ENCODE results near the gene ZNF296.
A peak's percentile ranks its signal among the peaks of the same experiment; 100 is the strongest.

ZNF296 gene

GRCh38 chr19:45040059-45040771 is 36.1 kb downstream of the ZNF296 start:
- TF ChIP-seq, protein P1, sequence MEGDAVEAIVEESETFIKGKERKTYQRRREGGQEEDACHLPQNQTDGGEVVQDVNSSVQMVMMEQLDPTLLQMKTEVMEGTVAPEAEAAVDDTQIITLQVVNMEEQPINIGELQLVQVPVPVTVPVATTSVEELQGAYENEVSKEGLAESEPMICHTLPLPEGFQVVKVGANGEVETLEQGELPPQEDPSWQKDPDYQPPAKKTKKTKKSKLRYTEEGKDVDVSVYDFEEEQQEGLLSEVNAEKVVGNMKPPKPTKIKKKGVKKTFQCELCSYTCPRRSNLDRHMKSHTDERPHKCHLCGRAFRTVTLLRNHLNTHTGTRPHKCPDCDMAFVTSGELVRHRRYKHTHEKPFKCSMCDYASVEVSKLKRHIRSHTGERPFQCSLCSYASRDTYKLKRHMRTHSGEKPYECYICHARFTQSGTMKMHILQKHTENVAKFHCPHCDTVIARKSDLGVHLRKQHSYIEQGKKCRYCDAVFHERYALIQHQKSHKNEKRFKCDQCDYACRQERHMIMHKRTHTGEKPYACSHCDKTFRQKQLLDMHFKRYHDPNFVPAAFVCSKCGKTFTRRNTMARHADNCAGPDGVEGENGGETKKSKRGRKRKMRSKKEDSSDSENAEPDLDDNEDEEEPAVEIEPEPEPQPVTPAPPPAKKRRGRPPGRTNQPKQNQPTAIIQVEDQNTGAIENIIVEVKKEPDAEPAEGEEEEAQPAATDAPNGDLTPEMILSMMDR (IDR thresholded peaks at IDR 0.05; ENCODE audit: low read depth, low read length) = no peak
- DNase-seq (ENCODE audit: extremely low read depth, low read depth) = no peak

DNA sequence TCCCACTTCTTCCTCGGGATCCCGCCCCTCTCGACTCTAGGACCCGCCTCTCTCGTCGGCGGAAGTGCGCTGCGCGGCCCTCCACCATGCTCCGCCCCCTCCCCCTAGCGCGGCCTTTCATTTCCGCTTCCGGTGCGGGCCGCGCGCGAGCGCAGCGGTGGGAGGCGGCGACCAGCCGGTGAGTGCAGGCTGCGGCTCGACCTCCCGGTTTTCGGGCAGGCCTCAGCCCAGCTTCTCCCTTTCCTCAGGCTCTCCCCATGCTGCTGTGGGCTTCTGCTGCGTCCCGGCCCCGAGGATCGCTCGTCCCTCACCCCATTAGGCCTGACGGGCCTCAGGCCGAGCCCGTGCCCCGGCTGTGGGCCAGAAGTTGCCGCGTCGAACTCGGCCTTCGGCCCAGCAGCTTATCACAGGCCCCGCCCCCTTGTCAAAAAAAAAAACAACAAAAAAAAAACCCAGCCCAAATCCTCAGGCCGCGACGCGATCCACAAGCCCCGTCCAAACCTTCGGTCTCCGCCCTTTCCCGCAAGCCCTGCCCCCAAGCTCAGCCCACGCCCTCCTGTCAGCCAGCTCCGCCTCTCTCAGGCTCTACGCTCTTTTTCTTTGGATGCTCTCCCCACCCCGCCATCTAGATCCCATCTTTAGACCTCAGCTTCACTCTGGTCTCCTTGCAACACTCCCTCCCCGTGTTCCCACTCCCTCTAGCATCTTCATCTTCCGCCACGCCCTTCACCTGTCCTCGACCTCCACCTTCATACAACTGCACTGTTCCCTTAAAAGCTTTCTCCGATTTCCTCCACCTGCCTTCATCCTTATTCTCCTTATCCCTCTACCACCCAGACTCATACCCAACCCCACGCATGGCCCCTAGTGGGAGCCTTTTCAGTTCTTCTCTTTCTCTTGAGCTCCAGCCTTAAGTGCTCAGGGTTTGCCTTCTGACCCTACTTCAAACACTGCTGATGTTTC is 37.1 kb downstream of the ZNF296 start, which contains the start of gene CLASRP:
Gene CLASRP, plus strand, starts transcription at position 115 of the 963 bp plus-strand sequence. CDS start 1,168 bp downstream, outside the sequence.
- TF ChIP-seq, protein P1 (IDR thresholded peaks at IDR 0.05; ENCODE audit: low read depth, low read length) = no peak
- peak; percentile 70 for DNase-seq (ENCODE audit: extremely low read depth, low read depth)

- no peak for DNase-seq (ENCODE audit: extremely low read depth, low read depth)
- TF ChIP-seq, protein P1 (IDR thresholded peaks at IDR 0.05; ENCODE audit: low read depth, low read length) = no peak
Observed at GRCh38 chr19:45037393-45038169, 38.7 kb downstream of the ZNF296 start.

- DNase-seq (ENCODE audit: extremely low read depth, low read depth) = no peak
- TF ChIP-seq, protein P1 (IDR thresholded peaks at IDR 0.05; ENCODE audit: low read depth, low read length) = no peak
Observed at GRCh38 chr19:45035755-45036154, 40.5 kb downstream of the ZNF296 start.

DNA sequence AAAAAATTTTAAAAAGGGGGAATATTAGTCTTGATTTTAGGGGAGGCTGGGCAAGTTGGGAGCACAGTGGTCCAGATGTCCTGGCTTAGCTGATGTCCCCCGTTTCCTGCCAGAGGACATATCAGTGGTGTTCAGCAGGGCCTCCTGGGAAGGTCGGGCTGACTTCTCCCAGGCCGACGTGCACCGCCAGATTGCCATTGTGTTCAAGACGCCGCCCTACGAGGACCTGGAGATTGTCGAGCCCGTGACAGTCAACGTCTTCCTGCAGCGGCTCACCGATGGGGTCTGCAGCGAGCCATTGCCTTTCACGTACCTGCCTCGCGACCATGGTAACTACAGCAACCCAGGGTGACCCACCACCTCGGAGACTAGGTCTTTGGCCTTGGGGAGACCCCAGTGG is 43.9 kb downstream of the ZNF296 start:
- TF ChIP-seq, protein P1 (IDR thresholded peaks at IDR 0.05; ENCODE audit: low read depth, low read length) = no peak
- no peak for DNase-seq (ENCODE audit: extremely low read depth, low read depth)

- DNase-seq (ENCODE audit: extremely low read depth, low read depth) = no peak
- TF ChIP-seq, protein P1 (IDR thresholded peaks at IDR 0.05; ENCODE audit: low read depth, low read length) = no peak
Observed at GRCh38 chr19:45030825-45031224, 45.5 kb downstream of the ZNF296 start.

Data from AG09319 (cell line).